Hepatocyte (in vitro differentiated cells): Measurements from ENCODE around the gene EEFSEC. TPM values are rescaled to one million over a fixed set of nuclear protein-coding genes. Genes with fewer than 3 reads are reported as not detected.

Experiments used
- DNase-seq: peaks from one replicate; pipeline ENCODE4 v3.0.0-alpha.2; 2016; ENCODE audit warnings: low spot score
- H2AFZ ChIP-seq: fragments of 200-600 bp; sonication (generic); 2 replicates; pipeline ENCODE4 v1.6.0; 2016; ENCODE audit warnings: antibody characterized with exemption, mild to moderate bottlenecking
- H3K27ac ChIP-seq: fragments of 200-600 bp; sonication (generic); 2 replicates; pipeline ENCODE4 v1.5.1; 2016; ENCODE audit warnings: mild to moderate bottlenecking
- H3K27me3 ChIP-seq: fragments of 200-600 bp; sonication (generic); 2 replicates; pipeline ENCODE4 v1.6.1; 2016
- H3K36me3 ChIP-seq: fragments of 200-600 bp; sonication (generic); replicated peaks from 2 replicates; pipeline ENCODE4 v1.5.1; 2016; ENCODE audit warnings: low read depth; ENCODE audit not compliant: insufficient read depth
- H3K4me1 ChIP-seq: fragments of 200-600 bp; sonication (generic); 2 replicates; pipeline ENCODE4 v1.5.1; 2016; ENCODE audit warnings: mild to moderate bottlenecking, moderate library complexity; ENCODE audit not compliant: insufficient read depth
- H3K4me2 ChIP-seq: fragments of 200-600 bp; sonication (generic); 2 replicates; pipeline ENCODE4 v1.6.0; 2016
- H3K4me3 ChIP-seq: fragments of 200-600 bp; sonication (generic); 2 replicates; pipeline ENCODE4 v1.5.1; 2016; ENCODE audit warnings: mild to moderate bottlenecking
- H3K79me2 ChIP-seq: fragments of 200-600 bp; sonication (generic); 2 replicates; pipeline ENCODE4 v1.6.0; 2017; ENCODE audit warnings: mild to moderate bottlenecking
- H3K9me2 ChIP-seq: fragments of 200-600 bp; sonication (generic); replicated peaks from 2 replicates; pipeline ENCODE4 v1.6.0; 2017; ENCODE audit warnings: mild to moderate bottlenecking; ENCODE audit not compliant: insufficient read depth
- H3K9me3 ChIP-seq: fragments of 200-600 bp; sonication (generic); 2 replicates; pipeline ENCODE4 v1.5.1; 2016; ENCODE audit warnings: low read depth, mild to moderate bottlenecking
- H4K20me1 ChIP-seq: fragments of 200-600 bp; sonication (generic); 2 replicates; pipeline ENCODE4 v1.6.0; 2016; ENCODE audit warnings: mild to moderate bottlenecking; ENCODE audit not compliant: insufficient read depth, poor library complexity, severe bottlenecking
- CTCF ChIP-seq: fragments of 200-600 bp; sonication (generic); IDR thresholded peaks from 2 replicates; pipeline ENCODE4 v1.5.1; 2016; ENCODE audit warnings: antibody characterized with exemption, mild to moderate bottlenecking; ENCODE audit not compliant: poor library complexity
- EZH2 ChIP-seq: fragments of 200-600 bp; sonication (generic); IDR thresholded peaks from 2 replicates; pipeline ENCODE4 v1.6.1; 2016; ENCODE audit warnings: antibody characterized with exemption, mild to moderate bottlenecking, borderline replicate concordance
- EZH2phosphoT487 ChIP-seq: fragments of 200-600 bp; sonication (generic); IDR thresholded peaks from one replicate; pipeline ENCODE4 v1.6.1; 2018; ENCODE audit warnings: antibody characterized with exemption, mild to moderate bottlenecking, low read depth, moderate library complexity; ENCODE audit not compliant: unreplicated experiment, severe bottlenecking
- WGBS: methylation state at CpG from one replicate; pipeline ENCODE4 v1.1.6; 2016; ENCODE audit warnings: low lambda C conversion rate; ENCODE audit errors: missing lambda C conversion rate; 5-methylcytosine and 5-hydroxymethylcytosine counted together
- polyA plus RNA-seq: library from polyadenylated mRNA; unstranded; fragments of >200 nt; fragmentation: Nextera tagmentation; extraction: Ambion mirVana; gene quantifications from 2 replicates; pipeline ENCODE4 v1.2.1, GENCODE V29; 2016
- total RNA-seq: library from RNA; depleted of rRNA; stranded (reverse); fragments of >200 nt; gene quantifications from 2 replicates; pipeline ENCODE4 v1.2.3, GENCODE V29; 2014

The EEFSEC gene
- total and polyA plus RNA-seq, 2 experiments from 2014 or later, result 9.8 to 17.5 TPM

- H3K9me3 ChIP-seq, result no peaks in the 10 kb centered on the region
- TF ChIP-seq CTCF (no peak), EZH2phosphoT487 (no peak), EZH2 (no peak)
- H3K27ac ChIP-seq, result no peak overlapping the region
- H3K4me1 ChIP-seq, result peaks cover 16% of the 10 kb centered on the region
- DNase-seq, result no peak
- H3K36me3 ChIP-seq, result no peaks in the 10 kb centered on the region
- H4K20me1 ChIP-seq, result no peaks in the 10 kb centered on the region
- H3K79me2 ChIP-seq, result no peaks in the 10 kb centered on the region
- 74% methylated on average over 17 of the region's 17 CpGs for WGBS
- no peak overlapping the region for H2AFZ ChIP-seq
- no peak overlapping the region for H3K4me3 ChIP-seq
- no peaks in the 10 kb centered on the region for H3K27me3 ChIP-seq
- H3K9me2 ChIP-seq, result no peaks in the 10 kb centered on the region
- peak overlapping the region; percentile 15 for H3K4me2 ChIP-seq
Observed at GRCh38 chr3:128323206-128324081, 170.2 kb downstream of the EEFSEC start.

GRCh38 chr3:128324911-128325592 lies 171.8 kb downstream of the EEFSEC start:
- no peaks in the 10 kb centered on the region for H3K9me2 ChIP-seq
- H3K9me3 ChIP-seq, result no peaks in the 10 kb centered on the region
- H3K4me1 ChIP-seq, result peaks cover 21% of the 10 kb centered on the region
- H3K4me2 ChIP-seq, result no peak overlapping the region
- H3K4me3 ChIP-seq, result no peak overlapping the region
- H3K27ac ChIP-seq, result no peak overlapping the region
- no peaks in the 10 kb centered on the region for H3K27me3 ChIP-seq
- 59% methylated on average over 8 of the region's 8 CpGs for WGBS
- H3K79me2 ChIP-seq, result no peaks in the 10 kb centered on the region
- H3K36me3 ChIP-seq, result no peaks in the 10 kb centered on the region
- no peak for DNase-seq
- no peak for TF ChIP-seq EZH2phosphoT487
- TF ChIP-seq EZH2, result no peak
- no peak for TF ChIP-seq CTCF
- H4K20me1 ChIP-seq, result no peaks in the 10 kb centered on the region
- H2AFZ ChIP-seq, result no peak overlapping the region

GRCh38 chr3:128326051-128326823 lies 173.0 kb downstream of the EEFSEC start:
- DNase-seq, result no peak
- H3K4me2 ChIP-seq, result no peak overlapping the region
- H3K27me3 ChIP-seq, result no peaks in the 10 kb centered on the region
- no peaks in the 10 kb centered on the region for H4K20me1 ChIP-seq
- no peak overlapping the region for H3K4me3 ChIP-seq
- no peaks in the 10 kb centered on the region for H3K79me2 ChIP-seq
- H3K4me1 ChIP-seq, result peaks cover 24% of the 10 kb centered on the region
- no peak overlapping the region for H3K27ac ChIP-seq
- no peaks in the 10 kb centered on the region for H3K9me3 ChIP-seq
- WGBS, result 89% methylated on average over 4 of the region's 4 CpGs
- no peak overlapping the region for H2AFZ ChIP-seq
- no peak for TF ChIP-seq EZH2phosphoT487
- no peak for TF ChIP-seq CTCF
- no peak for TF ChIP-seq EZH2
- no peaks in the 10 kb centered on the region for H3K36me3 ChIP-seq
- no peaks in the 10 kb centered on the region for H3K9me2 ChIP-seq
